Heart left ventricle (tissue), 16 donors: ENCODE results near the gene F7. TPM values are rescaled to one million over a fixed set of nuclear protein-coding genes. Genes with fewer than 3 reads are reported as not detected.
"Not testable (repeated sequence)": the region's sequence is repeated elsewhere in the genome, so short reads cannot be mapped to it uniquely, and the experiment has no call there.

Source experiments
- ATAC-seq, 4 donors: fragments of 200-7000 bp; cut with Tn5 transposase; one replicate each; pipeline ENCODE4 v1.9.1; 2020 to 2022; ENCODE audit warnings: moderate library complexity in 4 of 4, mild to moderate bottlenecking in 3 of 4, moderate number of reproducible peaks in 1 of 4
- DNase-seq, 5 donors: peaks; one replicate each; pipeline ENCODE4 v3.0.0-alpha.2; 2020
- H3K27ac ChIP-seq, 12 donors: fragments of 200-600 bp; sonication (generic) in 4 of 12; one replicate each; pipeline versions ENCODE4 v1.5.0 to v1.8.0; 2016 to 2022; ENCODE audit warnings: mild to moderate bottlenecking in 2 of 12
- H3K27me3 ChIP-seq, 9 donors: fragments of 200-600 bp; sonication (generic) in 2 of 9; one replicate each; pipeline versions ENCODE4 v1.5.1 to v1.8.0; 2016 to 2022; ENCODE audit warnings: mild to moderate bottlenecking in 3 of 9
- H3K36me3 ChIP-seq, 9 donors: fragments of 200-600 bp; sonication (generic) in 2 of 9; one replicate each; pipeline versions ENCODE4 v1.5.0 to v1.8.0; 2018 to 2022; ENCODE audit warnings: mild to moderate bottlenecking in 2 of 9
- H3K4me1 ChIP-seq, 12 donors: fragments of 200-600 bp; sonication (generic) in 4 of 12; one replicate each; pipeline versions ENCODE4 v1.5.0 to v1.8.0; 2016 to 2022; ENCODE audit warnings: mild to moderate bottlenecking in 3 of 12
- H3K4me3 ChIP-seq, 12 donors: fragments of 200-600 bp; sonication (generic) in 4 of 12; one replicate each; pipeline versions ENCODE4 v1.5.0 to v1.8.0; 2017 to 2022; ENCODE audit warnings: mild to moderate bottlenecking in 9 of 12, moderate library complexity in 4 of 12
- H3K9me3 ChIP-seq, 12 donors: fragments of 200-600 bp; sonication (generic) in 4 of 12; one replicate each; pipeline versions ENCODE4 v1.5.0 to v1.8.0; 2016 to 2022; ENCODE audit warnings: mild to moderate bottlenecking in 1 of 12
- CTCF ChIP-seq, 12 donors: fragments of 200-600 bp; sonication (generic) in 4 of 12; IDR thresholded peaks; one replicate each; pipeline versions ENCODE4 v1.5.0 to v1.8.0; 2018 to 2022; ENCODE audit warnings: antibody characterized with exemption in 12 of 12, mild to moderate bottlenecking in 5 of 12
- POLR2A ChIP-seq, 2 donors: fragments of 450-650 bp; IDR thresholded peaks; one replicate each; pipeline ENCODE4 v1.6.1; 2017; ENCODE audit warnings: antibody characterized with exemption in 2 of 2, mild to moderate bottlenecking in 2 of 2, moderate library complexity in 2 of 2
- WGBS, 4 donors: extraction: QIAGEN DNeasy Blood & Tissue Kit in 2 of 4; methylation state at CpG; one replicate each; pipeline versions ENCODE4 v1.1.5 to v1.1.7; 2013 to 2018; 5-methylcytosine and 5-hydroxymethylcytosine counted together
- intact Hi-C, 10 donors: fragments of 100-400 bp; cut with DNase I; formaldehyde crosslinking; loops; one replicate each; pipeline versions ENCODE4 v1.11.1 to v1.14.2; 2022
- polyA plus RNA-seq, 2 donors: library from polyadenylated mRNA; stranded (reverse); fragments of 200-250 nt; gene quantifications; one replicate each; pipeline ENCODE4 v1.2.3, GENCODE V29; 2013
- total RNA-seq, 9 donors: library from RNA; depleted of rRNA in 2 of 9; stranded (reverse); fragments of >200 nt in 2 of 9; fragmentation: NEBNext Ultra II Directional in 3 of 9; extraction: Animal tissue kit (Norgen Biotek cat#: 25700) in 3 of 9; gene quantifications; one replicate each; pipeline versions ENCODE4 v1.1.0 to v1.2.4, GENCODE V29; 2016 to 2023
- donor health status: ischemic (EF 13 %, LVEDD 7.1; RV severe dilation, severe dysfunction).
- donor health status: healthy with polysubstance abuse.
- donor health status: DM: no; HTN: yes; CAD: no.
- donor health status: DM: no; HTN: no; CAD: no.
- donor health status: ischemic (EF 25% LVEDD 6.9; RV normal size, moderate dysfunction).
- donor health status: ischemic (EF 25% LVEDD 5.7; RV mildly dilated, moderate dysfunction).
- donor health status: healthy.
- donor health status: DM: yes; HTN: yes; CAD: no.
- donor health status: ischemic (EF 35%, LVEDD 5.7; RV mildly dilated, moderate dysfunction).
- donor health status: nonischemic (EF 11% LVEDD 7.7; RV severe dilation, severe dysfunction).
- donor health status: DM: yes; HTN: yes; CAD: no.
- donor health status: PGD.
- donor health status: ischemic (EF 29% LVEDD 5.4; RV normal size, mild dysfunction).
- donor health status: nonischemic (EF 23%, LVEDD 6.1; RV moderate dilation, normal function).

The F7 gene
- total and polyA plus RNA-seq, 11 donors = 0.01 to 0.41 (median 0.13) TPM; not detected in 7

GRCh38 chr13:113159701-113160100, 54.1 kb downstream of the F7 start:
- TF ChIP-seq CTCF (IDR thresholded peaks at IDR 0.05) = no peak
- Histone ChIP-seq H3K4me3 (no peak overlapping the region), H3K27ac (no peak overlapping the region), H3K36me3 (no peaks in the 10 kb centered on the region), H3K9me3 (no peaks in the 10 kb centered on the region), H3K4me1 (peaks cover 0 to 3% (median 0%) of the 10 kb centered on the region in 12 donors), H3K27me3 (peaks cover 0 to 24% (median 12%) of the 10 kb centered on the region in 9 donors)
- DNase-seq (no peak), ATAC-seq (no peak)
- WGBS, 4 donors = 76 to 86% (median 85%) methylated on average over 20 of the region's 20 CpGs
- intact Hi-C loops = loop anchor here in 3 of 10 donors (5.0 to 10.0 kb wide), 3 partner anchors 43 to 48 kb away; partner anchors contain the start of genes CUL4A (in 2 of the 3) and PCID2 (in 2 of the 3)

- no peak for DNase-seq
- intact Hi-C loops = no loop called here
These were observed 55.4 kb downstream of the F7 start for GRCh38 chr13:113160983-113161382.

GRCh38 chr13:113161433-113161832, 55.8 kb downstream of the F7 start:
- H3K27ac ChIP-seq = no peak overlapping the region
- TF ChIP-seq CTCF (IDR thresholded peaks at IDR 0.05) (no peak), POLR2A (IDR thresholded peaks at IDR 0.05) (no peak)
- H3K4me1 ChIP-seq = peaks cover 0 to 3% (median 0%) of the 10 kb centered on the region in 12 donors
- H3K36me3 ChIP-seq = no peaks in the 10 kb centered on the region
- intact Hi-C loops = no loop called here
- H3K9me3 ChIP-seq = no peaks in the 10 kb centered on the region
- DNase-seq (no peak), ATAC-seq (no peak)
- WGBS, 4 donors = 54 to 64% (median 56%) methylated on average over 16 of the region's 16 CpGs
- H3K4me3 ChIP-seq = no peak overlapping the region
- peaks cover 0 to 24% (median 12%) of the 10 kb centered on the region in 9 donors for H3K27me3 ChIP-seq

More at GRCh38 chr13:113160983-113161382, 55.4 kb downstream of the F7 start:
- 65 to 77% (median 71%) methylated on average over 12 of the region's 12 CpGs for WGBS, 4 donors
- H3K27ac ChIP-seq = no peak overlapping the region
- H3K27me3 ChIP-seq = peaks cover 0 to 24% (median 12%) of the 10 kb centered on the region in 9 donors
- ATAC-seq = no peak
- H3K4me3 ChIP-seq = no peak overlapping the region
- no peaks in the 10 kb centered on the region for H3K36me3 ChIP-seq
- TF ChIP-seq CTCF (IDR thresholded peaks at IDR 0.05) (no peak), POLR2A (IDR thresholded peaks at IDR 0.05) (no peak)
- H3K4me1 ChIP-seq = peaks cover 0 to 3% (median 0%) of the 10 kb centered on the region in 12 donors
- H3K9me3 ChIP-seq = no peaks in the 10 kb centered on the region

- intact Hi-C loops, H3K9me3 ChIP-seq, H3K4me1 ChIP-seq, H3K27ac ChIP-seq, H3K4me3 ChIP-seq, H3K36me3 ChIP-seq, ATAC-seq, DNase-seq: not testable (repeated sequence)
- 36 to 45% (median 40%) methylated on average over 4 to 12 of the region's 13 CpGs for WGBS, 4 donors
- peaks cover 0 to 24% (median 12%) of the 10 kb centered on the region in 9 donors for H3K27me3 ChIP-seq
These were observed 56.4 kb downstream of the F7 start for GRCh38 chr13:113161975-113162374.
